ENCODE results near the gene HBG2. TPM values are rescaled to one million over a fixed set of nuclear protein-coding genes. Genes with fewer than 3 reads are reported as not detected.

The HBG2 gene
- total RNA-seq, 2 donors from 2014 or later: not detected

DNA sequence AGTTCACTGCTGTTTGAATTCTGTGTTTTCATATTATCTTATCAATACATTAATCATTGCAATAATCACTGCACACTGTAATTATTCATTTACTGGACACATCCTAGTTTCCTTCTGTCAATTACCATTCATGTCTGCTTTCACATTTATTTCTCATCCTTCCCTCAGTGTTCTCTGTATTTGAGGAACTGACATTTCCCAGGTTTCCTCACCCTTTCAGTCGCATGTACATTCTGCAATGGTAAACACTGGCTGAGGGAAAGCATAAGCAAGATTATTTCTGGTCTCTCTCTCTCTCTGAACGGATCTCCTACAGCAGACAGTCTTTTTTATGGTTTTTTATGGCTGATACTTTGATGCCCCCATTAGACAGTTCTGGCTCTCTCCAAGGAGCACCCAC lies 16.1 kb downstream of the HBG2 start:
- no peaks in the 10 kb centered on the region for H3K4me1 ChIP-seq (replicated peaks)
- no peaks in the 10 kb centered on the region for H3K9me3 ChIP-seq
- H3K27me3 ChIP-seq (replicated peaks; ENCODE audit: insufficient read depth): no peaks in the 10 kb centered on the region
- no peak overlapping the region for H3K4me3 ChIP-seq
- TF ChIP-seq POLR2A (IDR thresholded peaks at IDR 0.05) (no peak), POLR2AphosphoS5 (IDR thresholded peaks at IDR 0.05) (no peak)
- TF ChIP-seq, protein P1, sequence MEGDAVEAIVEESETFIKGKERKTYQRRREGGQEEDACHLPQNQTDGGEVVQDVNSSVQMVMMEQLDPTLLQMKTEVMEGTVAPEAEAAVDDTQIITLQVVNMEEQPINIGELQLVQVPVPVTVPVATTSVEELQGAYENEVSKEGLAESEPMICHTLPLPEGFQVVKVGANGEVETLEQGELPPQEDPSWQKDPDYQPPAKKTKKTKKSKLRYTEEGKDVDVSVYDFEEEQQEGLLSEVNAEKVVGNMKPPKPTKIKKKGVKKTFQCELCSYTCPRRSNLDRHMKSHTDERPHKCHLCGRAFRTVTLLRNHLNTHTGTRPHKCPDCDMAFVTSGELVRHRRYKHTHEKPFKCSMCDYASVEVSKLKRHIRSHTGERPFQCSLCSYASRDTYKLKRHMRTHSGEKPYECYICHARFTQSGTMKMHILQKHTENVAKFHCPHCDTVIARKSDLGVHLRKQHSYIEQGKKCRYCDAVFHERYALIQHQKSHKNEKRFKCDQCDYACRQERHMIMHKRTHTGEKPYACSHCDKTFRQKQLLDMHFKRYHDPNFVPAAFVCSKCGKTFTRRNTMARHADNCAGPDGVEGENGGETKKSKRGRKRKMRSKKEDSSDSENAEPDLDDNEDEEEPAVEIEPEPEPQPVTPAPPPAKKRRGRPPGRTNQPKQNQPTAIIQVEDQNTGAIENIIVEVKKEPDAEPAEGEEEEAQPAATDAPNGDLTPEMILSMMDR (IDR thresholded peaks at IDR 0.05): no peak
- intact Hi-C loops (cut with DNase I): no loop called here
- no peak overlapping the region for H3K27ac ChIP-seq
- WGBS: 57% methylated on average over 2 of the region's 2 CpGs
- DNase-seq (ENCODE audit: low spot score): no peak
- H3K36me3 ChIP-seq: no peaks in the 10 kb centered on the region

DNA sequence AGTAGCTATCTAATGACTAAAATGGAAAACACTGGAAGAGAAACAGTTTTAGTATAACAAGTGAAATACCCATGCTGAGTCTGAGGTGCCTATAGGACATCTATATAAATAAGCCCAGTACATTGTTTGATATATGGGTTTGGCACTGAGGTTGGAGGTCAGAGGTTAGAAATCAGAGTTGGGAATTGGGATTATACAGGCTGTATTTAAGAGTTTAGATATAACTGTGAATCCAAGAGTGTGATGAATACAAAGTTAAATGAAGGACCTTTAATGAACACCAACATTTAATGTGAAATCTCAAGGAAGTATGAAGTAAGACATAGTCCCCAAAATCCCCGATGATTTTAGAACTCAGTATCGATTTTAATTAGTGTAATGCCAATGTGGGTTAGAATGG lies 17.2 kb downstream of the HBG2 start:
- DNase-seq (ENCODE audit: low spot score): no peak
- H3K36me3 ChIP-seq: no peaks in the 10 kb centered on the region
- 93% methylated on average over 2 of the region's 2 CpGs for WGBS
- H3K4me1 ChIP-seq (replicated peaks): no peaks in the 10 kb centered on the region
- no peak for TF ChIP-seq POLR2A (IDR thresholded peaks at IDR 0.05)
- TF ChIP-seq POLR2AphosphoS5 (IDR thresholded peaks at IDR 0.05): no peak
- TF ChIP-seq, protein P1 (IDR thresholded peaks at IDR 0.05): no peak
- no peaks in the 10 kb centered on the region for H3K9me3 ChIP-seq
- H3K27me3 ChIP-seq (replicated peaks; ENCODE audit: insufficient read depth): no peaks in the 10 kb centered on the region
- intact Hi-C loops (cut with DNase I): no loop called here
- no peak overlapping the region for H3K4me3 ChIP-seq
- H3K27ac ChIP-seq: no peak overlapping the region

DNA sequence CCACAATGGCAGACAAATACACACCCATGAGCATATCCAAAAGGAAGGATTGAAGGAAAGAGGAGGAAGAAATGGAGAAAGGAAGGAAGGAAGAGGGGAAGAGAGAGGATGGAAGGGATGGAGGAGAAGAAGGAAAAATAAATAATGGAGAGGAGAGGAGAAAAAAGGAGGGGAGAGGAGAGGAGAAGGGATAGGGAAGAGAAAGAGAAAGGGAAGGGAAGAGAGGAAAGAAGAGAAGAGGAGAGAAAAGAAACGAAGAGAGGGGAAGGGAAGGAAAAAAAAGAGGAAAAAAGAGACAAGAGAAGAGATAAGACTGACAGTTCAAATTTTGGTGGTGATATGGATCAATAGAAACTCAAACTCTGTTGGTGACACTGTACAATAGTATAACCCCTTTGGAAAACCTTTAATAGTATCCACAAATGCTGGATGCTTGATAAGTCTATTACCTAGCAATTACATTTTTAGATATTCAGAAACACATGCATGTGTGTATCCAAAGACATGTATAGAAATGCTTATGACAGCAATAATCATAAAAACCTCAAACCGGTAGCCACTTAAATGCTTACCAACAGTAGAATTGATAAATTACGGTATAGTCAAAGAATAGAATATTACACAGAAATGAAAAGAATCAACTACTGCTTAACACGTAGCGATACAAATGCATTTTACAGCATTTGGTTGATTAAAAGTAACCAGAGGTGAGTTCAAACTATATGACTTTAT lies 19.1 kb downstream of the HBG2 start:
- no peak overlapping the region for H3K4me3 ChIP-seq
- H3K4me1 ChIP-seq (replicated peaks): no peaks in the 10 kb centered on the region
- no peak overlapping the region for H3K27ac ChIP-seq
- no peaks in the 10 kb centered on the region for H3K27me3 ChIP-seq (replicated peaks; ENCODE audit: insufficient read depth)
- no peak for TF ChIP-seq POLR2A (IDR thresholded peaks at IDR 0.05)
- no peak for TF ChIP-seq POLR2AphosphoS5 (IDR thresholded peaks at IDR 0.05)
- TF ChIP-seq, protein P1 (IDR thresholded peaks at IDR 0.05): no peak
- no peaks in the 10 kb centered on the region for H3K36me3 ChIP-seq
- no peaks in the 10 kb centered on the region for H3K9me3 ChIP-seq
- intact Hi-C loops (cut with DNase I): no loop called here
- WGBS: 92% methylated on average over 5 of the region's 5 CpGs
- DNase-seq (ENCODE audit: low spot score): no peak

DNA sequence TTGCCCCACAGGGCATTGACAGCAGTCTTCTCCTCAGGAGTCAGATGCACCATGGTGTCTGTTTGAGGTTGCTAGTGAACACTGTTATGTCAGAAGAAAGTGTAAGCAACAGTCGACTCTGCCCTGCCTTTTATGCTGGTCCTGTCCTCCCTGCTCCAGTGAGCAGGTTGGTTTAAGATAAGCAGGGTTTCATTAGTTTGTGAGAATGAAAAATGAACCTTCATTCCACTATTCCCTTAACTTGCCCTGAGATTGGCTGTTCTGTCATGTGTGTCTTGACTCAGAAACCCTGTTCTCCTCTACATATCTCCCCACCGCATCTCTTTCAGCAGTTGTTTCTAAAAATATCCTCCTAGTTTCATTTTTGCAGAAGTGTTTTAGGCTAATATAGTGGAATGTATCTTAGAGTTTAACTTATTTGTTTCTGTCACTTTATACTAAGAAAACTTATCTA lies 20.2 kb downstream of the HBG2 start, which contains the start of gene HBD:
HBD (minus strand) TSS at position 103 of the 454 bp plus-strand sequence; CDS start at position 53, 50 bp downstream.
- DNase-seq (ENCODE audit: low spot score): no peak
- Histone ChIP-seq H3K4me1 (replicated peaks) (no peaks in the 10 kb centered on the region), H3K27ac (no peak within 1 kb of the TSS), H3K27me3 (replicated peaks; ENCODE audit: insufficient read depth) (no peaks in the 10 kb centered on the region), H3K4me3 (no peak within 1 kb of the TSS), H3K9me3 (no peaks in the 10 kb centered on the region), H3K36me3 (no peaks in the 10 kb centered on the region)
- WGBS: 57% methylated on average over 2 of the region's 2 CpGs
- intact Hi-C loops (cut with DNase I): no loop called here
- TF ChIP-seq POLR2A (IDR thresholded peaks at IDR 0.05) (no peak), POLR2AphosphoS5 (IDR thresholded peaks at IDR 0.05) (no peak)
- TF ChIP-seq, protein P1 (IDR thresholded peaks at IDR 0.05): no peak

DNA sequence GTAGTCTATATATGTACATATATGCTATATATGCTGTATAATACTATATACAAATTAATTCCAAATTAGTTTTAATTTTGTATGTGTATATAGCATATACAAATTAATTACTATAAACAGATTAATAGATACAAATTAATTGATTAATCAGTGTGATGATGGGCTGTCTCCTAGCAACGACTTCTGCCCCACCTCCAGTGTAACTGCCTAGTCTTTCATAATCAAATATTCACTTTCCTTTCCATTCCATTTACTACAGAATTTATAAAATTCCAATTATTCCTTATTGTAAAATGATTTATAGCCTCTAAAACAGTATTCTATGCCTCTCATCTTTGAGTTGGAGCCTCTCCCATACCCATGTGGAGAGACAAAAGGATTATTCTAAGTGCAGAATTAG lies 21.3 kb downstream of the HBG2 start:
- TF ChIP-seq POLR2AphosphoS5 (IDR thresholded peaks at IDR 0.05) (no peak), POLR2A (IDR thresholded peaks at IDR 0.05) (no peak)
- no peaks in the 10 kb centered on the region for H3K27me3 ChIP-seq (replicated peaks; ENCODE audit: insufficient read depth)
- WGBS: 82% methylated on average over 1 of the region's 1 CpG
- H3K4me3 ChIP-seq: no peak overlapping the region
- no peaks in the 10 kb centered on the region for H3K36me3 ChIP-seq
- H3K27ac ChIP-seq: no peak overlapping the region
- no peaks in the 10 kb centered on the region for H3K4me1 ChIP-seq (replicated peaks)
- no peaks in the 10 kb centered on the region for H3K9me3 ChIP-seq
- intact Hi-C loops (cut with DNase I): no loop called here
- no peak for DNase-seq (ENCODE audit: low spot score)
